GM18511 (cell line): Measurements from ENCODE around the gene RSAD2.
"Not testable (repeated sequence)": the region's sequence is repeated elsewhere in the genome, so short reads cannot be mapped to it uniquely, and the experiment has no call there.

ENCODE experiments used
- ATAC-seq: cut with Tn5 transposase; IDR thresholded peaks from one replicate; pipeline ENCODE4 v1.9.1; 2021; ENCODE audit warnings: mild to moderate bottlenecking, moderate library complexity; ENCODE audit not compliant: unreplicated experiment

Gene RSAD2, protein sequence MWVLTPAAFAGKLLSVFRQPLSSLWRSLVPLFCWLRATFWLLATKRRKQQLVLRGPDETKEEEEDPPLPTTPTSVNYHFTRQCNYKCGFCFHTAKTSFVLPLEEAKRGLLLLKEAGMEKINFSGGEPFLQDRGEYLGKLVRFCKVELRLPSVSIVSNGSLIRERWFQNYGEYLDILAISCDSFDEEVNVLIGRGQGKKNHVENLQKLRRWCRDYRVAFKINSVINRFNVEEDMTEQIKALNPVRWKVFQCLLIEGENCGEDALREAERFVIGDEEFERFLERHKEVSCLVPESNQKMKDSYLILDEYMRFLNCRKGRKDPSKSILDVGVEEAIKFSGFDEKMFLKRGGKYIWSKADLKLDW

DNA sequence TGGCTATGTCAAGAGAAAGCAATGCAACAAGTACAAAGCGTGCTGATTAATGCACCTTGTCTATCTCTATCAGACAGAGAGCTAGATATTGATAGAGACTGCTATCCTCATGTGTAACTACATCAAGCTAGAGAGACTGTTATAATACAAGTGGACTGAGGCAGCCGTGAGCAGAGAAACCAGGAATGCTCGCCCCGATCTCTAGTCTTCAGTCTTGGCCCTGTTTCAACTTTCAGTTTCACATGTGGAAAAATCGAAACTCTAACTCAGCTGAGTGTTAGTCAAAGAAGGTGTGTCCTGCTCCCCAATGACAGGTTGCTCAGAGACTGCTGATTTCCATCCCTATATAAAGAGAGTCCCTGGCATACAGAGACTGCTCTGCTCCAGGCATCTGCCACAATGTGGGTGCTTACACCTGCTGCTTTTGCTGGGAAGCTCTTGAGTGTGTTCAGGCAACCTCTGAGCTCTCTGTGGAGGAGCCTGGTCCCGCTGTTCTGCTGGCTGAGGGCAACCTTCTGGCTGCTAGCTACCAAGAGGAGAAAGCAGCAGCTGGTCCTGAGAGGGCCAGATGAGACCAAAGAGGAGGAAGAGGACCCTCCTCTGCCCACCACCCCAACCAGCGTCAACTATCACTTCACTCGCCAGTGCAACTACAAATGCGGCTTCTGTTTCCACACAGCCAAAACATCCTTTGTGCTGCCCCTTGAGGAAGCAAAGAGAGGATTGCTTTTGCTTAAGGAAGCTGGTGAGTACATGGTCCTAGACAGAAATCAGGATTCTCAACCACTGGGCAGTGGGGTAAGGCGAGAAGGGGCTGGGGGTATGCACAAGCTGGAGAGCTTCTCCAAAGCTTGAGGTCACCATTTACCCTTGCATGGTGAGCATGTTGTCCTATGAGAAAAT is at the start of gene RSAD2:
RSAD2 (plus strand) TSS at position 376 of the 903 bp plus-strand sequence; CDS start at position 400, 24 bp downstream.
- ATAC-seq: peak; percentile 79

DNA sequence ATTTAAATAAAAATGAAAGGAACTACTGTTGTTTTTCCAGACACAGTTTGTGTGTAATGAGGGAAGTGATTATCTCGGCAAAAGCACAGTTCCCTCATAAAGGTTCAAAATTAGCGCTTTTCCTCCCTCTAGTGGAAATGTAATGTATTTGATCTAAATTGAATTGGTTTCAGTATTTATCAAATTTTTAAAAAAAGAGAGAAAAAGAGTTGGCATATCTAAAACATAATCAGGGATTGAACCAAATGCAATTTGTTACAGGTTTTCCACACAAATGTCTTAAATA is 49.3 kb upstream of the RSAD2 start:
- ATAC-seq: no peak

DNA sequence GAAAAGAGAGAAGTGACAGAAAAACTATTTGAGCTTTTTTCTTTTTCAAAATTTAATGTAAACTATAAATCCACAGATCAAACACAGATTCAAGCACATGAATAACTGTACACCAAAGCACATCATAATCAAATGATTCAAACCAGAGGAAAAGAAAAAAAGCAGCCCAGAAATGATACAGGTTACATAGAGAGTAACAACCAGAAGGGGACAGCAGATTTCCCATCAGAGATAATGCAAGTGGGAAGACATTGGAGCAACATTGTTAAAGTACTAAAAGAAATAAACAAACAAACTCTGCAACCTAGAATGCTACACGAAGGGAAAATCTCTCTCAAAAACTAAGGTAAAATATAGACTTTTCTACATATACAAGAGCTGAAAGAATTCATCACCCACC is 46.3 kb upstream of the RSAD2 start:
- ATAC-seq: no peak

DNA sequence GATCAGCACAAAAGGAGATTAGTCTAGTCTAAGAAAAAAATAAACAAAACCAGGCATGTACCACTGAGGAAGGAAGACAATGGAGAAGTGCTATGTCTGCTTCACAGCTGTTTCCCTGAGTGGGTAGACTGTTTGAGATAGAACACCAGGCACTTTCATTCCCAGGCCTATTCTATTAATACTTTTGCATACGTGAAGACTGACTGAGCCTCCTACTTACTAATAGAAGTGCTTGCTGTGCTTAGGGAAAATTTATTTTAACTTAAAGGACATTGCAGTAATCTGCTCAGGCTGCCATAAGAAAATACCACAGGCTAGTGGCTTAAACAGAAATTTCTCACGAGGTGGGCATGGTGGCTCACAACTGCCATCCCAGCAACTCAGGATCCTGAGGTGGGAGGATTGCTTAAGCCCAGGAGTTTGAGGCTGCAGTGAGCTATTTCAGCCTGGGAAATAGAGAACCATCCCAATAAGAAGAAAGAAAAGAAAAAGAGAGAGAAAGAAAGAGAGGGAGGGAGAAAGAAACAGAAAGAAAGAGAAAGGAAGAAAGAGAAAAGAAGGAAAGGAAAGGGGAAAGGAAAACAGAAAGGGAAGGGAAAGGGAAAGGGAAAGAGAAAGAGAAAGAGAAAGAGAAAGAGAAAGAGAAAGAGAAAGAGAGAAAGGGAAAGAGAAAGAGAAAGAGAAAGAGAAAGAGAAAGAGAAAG is 44.8 kb upstream of the RSAD2 start:
- no peak for ATAC-seq

DNA sequence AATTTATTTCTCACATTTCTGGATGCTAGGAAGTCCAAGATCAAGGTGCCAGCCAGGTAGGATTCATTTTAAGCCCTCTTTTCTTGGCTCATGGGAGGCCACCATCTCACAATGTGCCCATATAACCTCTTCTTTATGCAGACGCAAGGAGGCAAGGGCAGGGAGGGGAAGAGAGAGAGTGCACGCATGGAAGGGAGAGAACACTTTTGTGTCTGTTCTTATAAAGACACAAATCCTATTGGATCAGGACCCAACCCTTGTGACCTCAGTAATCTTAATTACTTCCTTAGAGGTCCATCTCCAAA is 44.3 kb upstream of the RSAD2 start:
- no peak for ATAC-seq

DNA sequence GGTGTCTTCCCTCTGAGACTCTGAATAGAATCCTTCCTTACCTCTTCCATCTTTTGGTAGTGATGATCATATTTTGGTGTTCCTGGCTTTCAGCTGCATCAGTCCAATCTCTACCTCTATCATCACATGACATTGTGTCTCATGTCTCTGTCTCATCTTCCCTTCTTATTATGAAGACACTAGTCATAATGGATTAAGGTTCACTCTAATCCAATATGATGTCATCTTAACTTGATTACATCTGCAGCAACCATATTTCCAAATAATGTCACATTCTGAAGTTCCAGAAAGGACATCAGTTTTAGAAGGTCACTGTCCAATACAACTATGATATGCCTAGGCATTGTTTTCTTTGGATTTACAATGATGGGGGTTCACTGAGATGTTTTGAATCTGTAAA is 43.4 kb upstream of the RSAD2 start:
- ATAC-seq: no peak

DNA sequence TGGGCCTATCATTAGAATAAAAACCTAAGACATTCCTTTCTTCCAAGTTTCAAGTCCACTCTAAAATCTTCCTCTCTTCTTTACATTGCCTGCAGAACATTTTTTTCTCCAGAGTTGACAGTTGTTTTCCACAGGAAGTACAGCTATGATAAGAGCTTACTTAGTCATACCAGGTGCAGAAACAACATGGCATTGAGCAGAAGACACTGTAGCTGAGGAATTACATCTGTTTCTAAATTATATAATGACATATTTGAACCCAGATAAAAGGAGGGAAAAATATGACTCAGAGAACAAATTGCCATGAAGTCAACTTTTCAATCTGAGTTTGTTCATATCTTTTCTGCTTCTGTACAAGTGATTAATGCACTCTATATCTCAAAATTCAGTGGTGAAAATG is 42.1 kb upstream of the RSAD2 start:
- no peak for ATAC-seq

DNA sequence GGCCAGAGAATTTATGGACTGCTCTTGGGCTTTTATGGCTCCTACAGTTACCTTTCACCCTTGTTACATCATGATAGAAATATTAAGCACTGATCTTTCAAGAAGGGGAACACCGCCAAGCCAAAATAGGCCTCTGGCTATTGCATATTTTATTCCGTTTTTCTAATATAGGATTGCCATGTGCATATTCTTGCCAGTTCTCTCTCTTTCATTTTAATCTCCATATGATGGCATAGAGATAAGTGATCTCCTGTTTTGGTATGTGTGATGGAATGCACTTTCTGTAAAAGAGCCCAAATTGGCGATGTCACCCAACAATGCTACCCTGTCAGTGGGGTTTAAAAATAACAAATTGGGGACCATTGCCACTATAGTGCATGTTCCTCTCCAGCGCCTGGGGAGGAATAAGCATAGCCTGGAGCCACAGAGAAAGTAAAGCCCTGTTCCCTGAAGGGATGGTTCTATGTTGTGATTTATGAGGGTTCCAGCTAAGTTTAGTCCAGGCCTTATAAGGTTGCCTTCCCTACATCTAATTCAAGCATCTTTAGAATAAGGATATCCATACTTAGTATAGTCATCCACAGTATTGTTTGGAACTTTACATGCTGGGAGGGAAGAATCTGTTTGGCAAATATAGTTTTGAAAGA is 38.8 kb upstream of the RSAD2 start:
- ATAC-seq: no peak

DNA sequence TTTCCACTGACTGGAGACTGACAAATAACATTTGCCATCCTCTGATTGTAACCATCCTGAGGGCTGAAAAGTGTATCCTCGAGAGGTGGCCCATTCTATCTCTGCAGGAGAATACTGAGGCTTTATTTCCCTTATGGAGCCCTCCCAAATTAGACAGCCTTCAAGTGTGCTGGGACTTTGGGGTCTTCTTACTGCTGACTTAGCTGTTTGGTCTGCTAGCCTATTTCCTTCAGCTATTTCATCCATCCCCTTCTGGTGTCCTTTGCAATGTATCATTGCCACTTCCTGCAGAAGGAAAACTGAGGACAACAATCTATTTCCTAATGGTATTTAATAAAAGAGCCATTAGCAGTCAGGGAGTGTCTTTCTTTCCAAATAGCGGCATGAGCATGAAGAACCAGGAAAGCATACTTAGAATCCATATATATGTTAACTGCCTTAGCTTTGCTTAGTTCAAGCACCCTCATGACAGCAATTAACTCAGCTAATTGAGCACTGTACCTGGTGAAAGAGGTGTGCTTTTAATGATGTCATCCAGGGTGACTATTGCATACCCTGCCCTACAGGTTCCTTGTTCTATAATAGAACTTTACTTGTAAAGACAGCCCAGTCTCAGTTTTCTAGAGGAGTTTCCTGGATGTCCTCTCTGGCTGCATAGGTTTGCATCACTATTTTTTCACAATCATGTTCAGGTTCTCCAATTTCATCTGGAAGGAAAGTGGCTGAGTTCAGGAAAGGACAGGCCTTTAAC is 35.9 kb upstream of the RSAD2 start:
- ATAC-seq: no peak

DNA sequence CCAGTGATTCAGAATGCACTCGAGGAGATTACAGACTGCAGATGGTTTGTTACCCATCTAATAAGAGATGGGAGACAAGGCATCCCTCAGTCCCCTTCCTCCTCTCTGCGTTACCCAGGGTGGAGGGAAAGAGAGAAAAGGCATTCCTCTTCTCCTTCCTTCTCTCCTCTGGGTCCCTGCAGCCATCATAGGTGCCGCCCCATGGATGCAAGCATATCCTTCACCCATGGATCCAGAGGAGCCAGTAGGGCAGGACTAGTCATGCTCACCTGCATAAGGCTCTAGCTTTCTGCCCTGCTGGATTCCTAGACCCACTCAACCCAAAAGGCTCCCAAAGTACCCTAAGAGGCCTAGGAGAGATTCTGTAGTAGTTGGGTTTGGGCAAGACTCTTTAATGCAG is 32.3 kb upstream of the RSAD2 start:
- no peak for ATAC-seq

DNA sequence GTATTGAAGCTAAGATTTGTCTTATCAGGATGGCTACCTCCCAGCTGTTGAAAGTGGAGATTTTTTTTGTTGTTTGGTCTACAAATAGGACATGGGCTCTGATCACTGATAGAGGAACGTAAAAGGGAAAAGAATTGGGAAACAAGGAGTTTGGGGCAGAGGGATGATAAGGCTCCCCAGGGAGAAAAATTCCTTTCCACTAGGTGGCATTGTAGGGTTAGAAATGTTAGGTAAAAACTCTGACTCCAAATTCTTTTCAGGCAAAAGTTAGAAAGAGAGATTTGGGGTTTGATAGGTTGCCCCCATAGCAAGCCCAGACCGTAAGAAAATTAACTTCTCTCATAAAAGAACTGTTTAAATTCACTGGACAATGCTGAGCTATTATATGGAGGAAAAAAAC is 31.7 kb upstream of the RSAD2 start:
- ATAC-seq: no peak

DNA sequence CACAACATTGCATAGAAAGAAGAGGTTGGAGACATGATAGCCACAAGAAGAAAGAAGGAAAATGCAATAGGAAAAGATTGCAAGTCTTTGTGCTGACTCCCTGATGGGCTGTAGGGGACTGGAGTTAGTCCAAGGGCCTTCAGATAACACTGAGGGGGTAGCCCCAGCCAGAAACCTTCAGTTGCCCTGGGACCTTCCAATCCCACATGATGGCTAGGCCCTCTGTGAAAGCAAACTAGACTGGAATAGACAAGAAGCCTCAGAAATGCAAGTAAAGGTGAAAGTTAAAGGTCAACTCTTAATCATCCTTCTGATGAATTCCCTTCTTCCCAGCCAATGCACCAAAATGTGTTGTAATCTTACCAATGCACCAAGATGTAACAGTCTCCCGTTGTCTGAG is 31.0 kb upstream of the RSAD2 start:
- ATAC-seq: no peak

DNA sequence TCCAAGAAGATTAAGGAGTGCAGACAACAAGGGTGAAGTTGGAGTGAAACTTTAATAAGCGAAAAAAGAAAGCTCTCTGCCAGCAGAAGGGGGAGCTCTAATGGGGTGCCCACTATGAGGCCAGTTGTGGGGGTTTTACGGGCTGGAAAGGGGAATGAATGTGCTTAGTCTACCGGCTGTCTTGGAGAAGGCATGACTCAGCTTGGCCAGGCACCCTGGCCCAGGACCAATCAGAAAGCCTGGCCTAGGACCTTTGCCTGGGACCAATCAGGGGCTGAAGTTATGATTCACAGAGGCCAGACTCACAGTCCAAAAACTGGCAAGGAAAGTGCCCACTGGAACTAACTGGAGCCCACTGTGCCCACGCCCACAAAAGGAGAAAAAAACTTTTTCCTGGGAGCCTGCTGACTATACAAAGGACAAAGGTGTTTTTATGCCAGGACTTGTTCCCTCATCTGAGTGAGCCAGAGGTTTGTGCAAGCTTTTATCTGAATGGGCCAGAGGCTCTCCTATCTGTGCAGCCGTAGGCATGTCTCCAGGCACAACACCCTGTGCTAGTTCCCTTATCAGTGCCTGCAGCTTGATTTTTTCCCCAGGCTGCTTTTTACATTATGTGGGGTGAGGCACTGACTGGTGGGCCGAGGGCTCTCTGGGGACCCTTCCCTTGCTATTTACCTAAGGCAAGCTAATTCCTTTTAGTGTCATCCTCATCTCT is 30.5 kb upstream of the RSAD2 start:
- ATAC-seq: no peak

DNA sequence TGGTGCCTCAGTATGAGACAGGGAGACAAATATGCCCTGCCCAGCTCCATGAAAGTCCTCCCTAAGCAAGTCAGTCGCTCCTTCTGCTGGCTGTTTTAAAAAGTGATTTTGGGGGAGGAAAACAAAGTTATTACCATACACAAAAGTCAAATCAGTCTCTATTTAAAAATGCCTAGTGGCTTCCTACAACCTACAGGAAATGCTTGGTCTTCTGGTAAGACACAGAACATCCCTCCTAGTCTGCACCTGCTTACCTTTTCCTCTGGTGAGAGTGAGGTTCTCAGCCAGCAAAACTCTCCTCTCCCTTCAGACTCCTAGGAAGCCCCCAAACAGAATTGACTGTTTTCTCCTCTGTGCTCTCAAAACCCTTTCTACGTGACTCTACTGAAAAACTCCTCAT is 25.4 kb upstream of the RSAD2 start:
- no peak for ATAC-seq

DNA sequence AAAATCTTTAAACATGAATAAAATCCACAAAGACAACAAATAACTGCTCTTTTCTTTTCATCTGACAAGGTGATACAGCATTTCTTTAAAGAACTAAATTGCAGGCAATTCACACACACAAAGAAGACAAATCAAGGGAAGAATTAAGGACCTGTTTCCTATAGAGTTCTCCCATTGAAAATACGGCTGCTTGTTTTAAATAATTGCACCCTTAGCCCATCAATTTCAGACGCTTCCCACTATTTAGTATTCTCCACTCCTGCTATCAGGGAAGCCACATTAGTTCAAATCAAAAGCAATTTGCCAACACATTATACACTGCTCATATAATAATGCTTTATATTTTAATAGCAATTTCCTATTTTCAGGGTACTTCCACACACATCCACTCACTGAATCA is 23.2 kb upstream of the RSAD2 start:
- no peak for ATAC-seq

DNA sequence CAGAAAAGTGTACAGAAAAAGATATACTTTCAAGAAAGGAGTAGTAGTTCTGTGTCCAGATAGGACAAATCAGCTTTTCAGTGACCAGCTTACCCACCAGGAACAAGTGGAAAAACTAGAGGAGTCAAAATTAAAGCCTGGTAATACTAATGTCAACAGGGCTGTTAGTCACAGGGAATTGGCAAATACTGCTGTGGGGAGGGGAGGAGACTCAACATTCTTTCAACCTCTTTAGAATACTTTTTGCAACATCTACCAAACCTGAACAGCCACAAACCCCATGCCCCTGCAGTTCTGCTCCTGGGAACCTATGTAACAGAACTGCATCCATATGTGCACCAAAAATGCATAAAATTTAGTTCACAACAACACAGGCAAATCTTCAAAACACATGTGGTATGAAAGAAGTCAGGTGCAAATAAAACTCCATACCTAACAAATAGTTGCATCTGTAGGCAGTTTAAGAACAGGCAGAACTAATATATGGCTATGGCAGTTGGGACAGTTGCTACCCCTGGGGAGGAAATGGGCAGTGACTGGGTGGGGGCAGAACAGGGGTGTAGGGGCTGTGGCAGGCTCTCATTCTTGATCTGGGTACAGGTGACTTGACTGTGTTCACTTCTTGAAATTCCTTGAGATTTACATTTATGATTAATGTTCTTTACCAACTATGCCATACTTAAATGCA is 21.6 kb upstream of the RSAD2 start:
- no peak for ATAC-seq

DNA sequence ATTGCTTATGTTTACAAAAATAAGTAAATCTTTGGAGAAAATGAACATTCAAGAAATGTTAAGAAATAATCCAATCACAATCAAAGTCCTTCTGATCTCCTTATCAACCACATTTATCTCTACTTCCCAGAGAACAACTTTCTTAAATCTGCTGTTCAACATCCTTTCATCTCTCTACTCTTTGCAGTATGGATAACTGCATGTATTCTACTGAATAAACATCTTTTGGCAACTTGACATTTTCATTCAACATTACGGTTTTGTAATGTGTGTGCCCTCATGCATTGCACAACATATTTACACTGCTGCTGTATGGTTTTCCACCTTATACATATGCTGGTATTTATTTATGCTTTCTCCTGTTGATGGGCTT is 21.0 kb upstream of the RSAD2 start:
- ATAC-seq: no peak

DNA sequence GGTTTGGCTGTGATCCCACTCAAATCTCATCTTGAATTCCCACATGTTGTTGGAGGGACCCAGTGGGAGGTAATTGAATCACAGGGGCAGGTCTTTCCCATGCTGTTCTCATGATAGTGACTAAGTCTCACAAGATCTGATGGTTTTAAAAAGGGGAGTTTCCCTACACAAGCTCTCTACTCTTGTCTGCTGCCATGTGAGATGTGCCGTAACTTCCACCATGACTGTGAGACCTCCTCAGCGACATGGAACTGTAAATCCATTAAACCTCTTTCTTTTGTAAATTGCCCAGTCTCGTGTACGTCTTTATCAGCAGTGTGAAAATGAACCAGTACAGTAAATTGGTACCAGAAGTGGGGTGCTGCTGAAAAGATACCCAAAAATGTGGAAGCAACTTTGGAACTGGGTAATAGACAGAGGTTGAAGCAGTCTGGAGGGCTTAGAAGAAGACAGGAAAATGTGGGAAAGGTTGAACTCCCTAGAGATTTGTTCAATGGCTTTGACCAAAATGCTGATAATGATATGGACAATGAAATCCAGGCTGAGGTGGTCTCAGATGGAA is 19.0 kb upstream of the RSAD2 start:
- not testable (repeated sequence) for ATAC-seq

DNA sequence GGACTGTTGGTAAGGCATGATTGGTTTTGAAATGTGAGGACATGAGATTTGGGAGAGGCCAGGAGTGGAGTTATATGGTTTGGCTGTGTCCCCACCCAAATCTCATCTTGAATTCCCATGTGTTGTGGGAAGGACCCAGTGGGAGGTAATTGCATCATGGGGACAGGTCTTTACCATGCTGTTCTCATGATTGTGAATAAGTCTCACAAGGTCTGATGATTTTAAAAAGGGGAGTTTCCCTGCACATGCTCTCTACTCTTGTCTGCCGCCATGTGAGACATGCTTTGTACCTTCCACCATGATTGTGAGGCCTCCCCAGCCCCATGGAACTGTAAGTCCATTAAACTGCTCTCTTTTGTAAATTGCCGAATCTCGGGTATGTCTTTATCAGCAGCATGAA is 17.3 kb upstream of the RSAD2 start:
- ATAC-seq: no peak
